IMR-90 (cell line): ENCODE data around the gene EMILIN2. TPM values are rescaled to one million over a fixed set of nuclear protein-coding genes. Genes with fewer than 3 reads are reported as not detected.

Source experiments
- ATAC-seq: fragments of 200-7000 bp; cut with Tn5 transposase; 2 replicates; pipeline ENCODE4 v1.9.1; 2020; ENCODE audit warnings: low read depth, mild to moderate bottlenecking, moderate library complexity
- BruUV-seq: library from RNA; stranded (reverse); fragments of 400-500 nt; replicated peaks from 2 replicates; lab custom pipeline; 2021; lab: Mats Ljungman, UMichigan
- CTCF ChIA-PET: fragments of 300-600 bp; formaldehyde crosslinking; extraction: SDS; loops from one replicate; lab custom pipeline; 2021; ENCODE audit warnings: antibody characterized with exemption; lab: Yijun Ruan, JAX
- POLR2A ChIA-PET: fragments of 300-600 bp; sonication (Branson Sonifier 250); formaldehyde crosslinking; loops from one replicate; lab custom pipeline; 2022; ENCODE audit warnings: antibody characterized with exemption; ENCODE audit not compliant: unreplicated experiment; lab: Charles Lee
- DNase-seq: peaks from one replicate; pipeline ENCODE4 v3.0.0; 2013
- H2AFZ ChIP-seq: replicated peaks from 2 replicates; pipeline ENCODE3; 2013; ENCODE audit warnings: low read length, mild to moderate bottlenecking; ENCODE audit not compliant: poor library complexity
- H2AK5ac ChIP-seq: 2 replicates; pipeline ENCODE4 v1.6.1; 2013; ENCODE audit warnings: low read depth, low read length, inconsistent platforms
- H2AK9ac ChIP-seq: replicated peaks from 2 replicates; pipeline ENCODE3; 2013; ENCODE audit warnings: mild to moderate bottlenecking, low read depth, low read length, moderate library complexity; ENCODE audit not compliant: poor library complexity
- H2BK120ac ChIP-seq: 2 replicates; pipeline ENCODE4 v1.6.1; 2013; ENCODE audit warnings: low read depth, low read length, inconsistent platforms
- H2BK15ac ChIP-seq: 3 replicates; pipeline ENCODE4 v1.6.1; 2013; ENCODE audit warnings: low read depth, low read length, inconsistent platforms
- H2BK20ac ChIP-seq: 2 replicates; pipeline ENCODE4 v1.6.1; 2013; ENCODE audit warnings: low read depth, mild to moderate bottlenecking, inconsistent platforms, low read length, moderate library complexity
- H2BK5ac ChIP-seq: 2 replicates; pipeline ENCODE4 v1.6.1; 2013; ENCODE audit warnings: mild to moderate bottlenecking, low read depth, low read length, inconsistent platforms; ENCODE audit not compliant: poor library complexity, severe bottlenecking
- H3K14ac ChIP-seq: replicated peaks from 2 replicates; pipeline ENCODE4 v1.6.1; 2013; ENCODE audit warnings: low read depth, low read length, inconsistent platforms
- H3K18ac ChIP-seq: 2 replicates; pipeline ENCODE4 v1.6.1; 2013; ENCODE audit warnings: low read depth, low read length, control low read depth
- H3K23ac ChIP-seq: 2 replicates; pipeline ENCODE4 v1.6.1; 2013; ENCODE audit warnings: low read depth, low read length, inconsistent platforms
- H3K27ac ChIP-seq: 2 replicates; pipeline ENCODE4 v1.5.1; 2013; ENCODE audit warnings: mild to moderate bottlenecking, control low read depth, low read length; ENCODE audit not compliant: insufficient read depth
- H3K27me3 ChIP-seq: 2 replicates; pipeline ENCODE4 v1.6.1; 2013; ENCODE audit warnings: low read length; ENCODE audit not compliant: control insufficient read depth, insufficient read depth
- H3K36me3 ChIP-seq: 2 replicates; pipeline ENCODE4 v1.6.1; 2013; ENCODE audit warnings: low read length, mixed read lengths; ENCODE audit not compliant: control insufficient read depth, insufficient read depth
- H3K4ac ChIP-seq: 2 replicates; pipeline ENCODE4 v1.6.1; 2013; ENCODE audit warnings: low read depth, low read length, inconsistent platforms
- H3K4me1 ChIP-seq: 2 replicates; pipeline ENCODE4 v1.6.1; 2013; ENCODE audit warnings: low read length, mixed read lengths; ENCODE audit not compliant: control insufficient read depth, insufficient read depth
- H3K4me2 ChIP-seq: 2 replicates; pipeline ENCODE4 v1.6.1; 2013; ENCODE audit warnings: low read depth, mild to moderate bottlenecking, control low read depth, low read length, moderate library complexity
- H3K4me3 ChIP-seq: 2 replicates; pipeline ENCODE4 v1.5.1; 2013; ENCODE audit warnings: low read depth, mild to moderate bottlenecking, control low read depth, low read length, moderate library complexity; ENCODE audit not compliant: insufficient read depth
- H3K56ac ChIP-seq: 2 replicates; pipeline ENCODE4 v1.6.1; 2013; ENCODE audit warnings: low read length, inconsistent platforms; ENCODE audit not compliant: insufficient read depth; ENCODE audit errors: extremely low read depth
- H3K79me1 ChIP-seq, 2 experiments: 2 replicates each; pipeline ENCODE4 v1.6.1; 2013; ENCODE audit warnings: low read length in 2 of 2, inconsistent platforms in 1 of 2, low read depth in 1 of 2
- H3K9ac ChIP-seq: 2 replicates; pipeline ENCODE4 v1.6.1; 2013; ENCODE audit warnings: low read depth, low read length, control low read depth
- H3K9me1 ChIP-seq: 2 replicates; pipeline ENCODE4 v1.6.1; 2013; ENCODE audit warnings: low read length, inconsistent platforms; ENCODE audit not compliant: insufficient read depth
- H3K9me3 ChIP-seq: 2 replicates; pipeline ENCODE4 v1.6.1; 2013; ENCODE audit warnings: low read length; ENCODE audit not compliant: control insufficient read depth, insufficient read depth
- H4K20me1 ChIP-seq: 2 replicates; pipeline ENCODE4 v1.6.1; 2013; ENCODE audit warnings: low read length, inconsistent platforms; ENCODE audit not compliant: insufficient read depth
- H4K5ac ChIP-seq: 2 replicates; pipeline ENCODE4 v1.6.1; 2013; ENCODE audit warnings: mild to moderate bottlenecking, low read depth, low read length, control low read depth
- H4K8ac ChIP-seq, 2 experiments: 2 replicates each; pipeline ENCODE4 v1.6.1; 2013; ENCODE audit warnings: low read depth in 2 of 2, low read length in 2 of 2, control low read depth in 1 of 2, inconsistent platforms in 1 of 2
- H4K91ac ChIP-seq: 2 replicates; pipeline ENCODE4 v1.6.1; 2013; ENCODE audit warnings: low read depth, low read length, inconsistent platforms; ENCODE audit not compliant: insufficient read depth
- CEBPB ChIP-seq: IDR thresholded peaks from 2 replicates; pipeline ENCODE4 v1.6.1; 2012; ENCODE audit warnings: low read depth, low read length, improper control_type of control experiment
- CHD1 ChIP-seq: IDR thresholded peaks from 2 replicates; pipeline ENCODE4 v1.6.1; 2012; ENCODE audit warnings: low read depth, low read length, improper control_type of control experiment
- CTCF ChIP-seq: conservative IDR thresholded peaks from 2 replicates; pipeline ENCODE4 v1.5.1; 2012; ENCODE audit warnings: mild to moderate bottlenecking, low read depth, low read length, improper control_type of control experiment
- ELK1 ChIP-seq: fragments of 150-350 bp; IDR thresholded peaks from 2 replicates; pipeline ENCODE4 v1.6.1; 2016; ENCODE audit warnings: low read depth, mild to moderate bottlenecking, low read length, moderate library complexity, borderline replicate concordance
- FOS ChIP-seq: fragments of 150-350 bp; IDR thresholded peaks from 2 replicates; pipeline ENCODE4 v1.6.1; 2016; ENCODE audit warnings: low read depth, low read length
- MAZ ChIP-seq: IDR thresholded peaks from 2 replicates; pipeline ENCODE4 v1.6.1; 2012; ENCODE audit warnings: low read depth, mild to moderate bottlenecking, low read length, improper control_type of control experiment, moderate library complexity, borderline replicate concordance
- NFE2L2 ChIP-seq: fragments of 150-350 bp; IDR thresholded peaks from 2 replicates; pipeline ENCODE4 v1.6.1; 2016; ENCODE audit warnings: low read depth, mild to moderate bottlenecking, low read length
- RCOR1 ChIP-seq: IDR thresholded peaks from 2 replicates; pipeline ENCODE4 v1.6.1; 2012; ENCODE audit warnings: mild to moderate bottlenecking, low read length, improper control_type of control experiment; ENCODE audit not compliant: insufficient replicate concordance
- WGBS, 2 experiments: methylation state at CpG; one replicate each; pipeline versions ENCODE4 v1.1.5 to v1.1.7; 2013; ENCODE audit warnings: missing lambda C conversion rate in 2 of 2; ENCODE audit not compliant: insufficient read length in 1 of 2; ENCODE audit errors: extremely low coverage in 2 of 2; 5-methylcytosine and 5-hydroxymethylcytosine counted together
- dilution Hi-C: fragments of 300-500 bp; cut with HindIII; formaldehyde crosslinking; loops from one replicate; pipeline ENCODE4 v1.14.3; 2018; ENCODE audit warnings: low sequenced_read_pairs; ENCODE audit not compliant: unreplicated experiment
- in situ Hi-C: fragments of 300-500 bp; cut with MboI; formaldehyde crosslinking; loops from 3 replicates; pipeline ENCODE4 v1.14.3; 2019; ENCODE audit warnings: low sequenced_read_pairs, inconsistent platforms, mixed read lengths
- intact Hi-C: fragments of 100-400 bp; cut with micrococcal nuclease; formaldehyde crosslinking; loops from 2 replicates; pipeline ENCODE4 v1.10.0; 2022
- polyA plus RNA-seq, 3 experiments: library from polyadenylated mRNA; depleted of rRNA; stranded (reverse); fragments of >200 nt; gene quantifications; 2 replicates each; pipeline ENCODE4 v1.2.3, GENCODE V29; 2012; ENCODE audit warnings: low replicate concordance in 1 of 3
- total RNA-seq: library from RNA; depleted of rRNA; stranded (reverse); fragments of >200 nt; gene quantifications from 2 replicates; pipeline ENCODE4 v1.2.3, GENCODE V29; 2012

EMILIN2 gene
- total and polyA plus RNA-seq, 2 of the 4 experiments (the other 2 are of a cell fraction), result under 0.01 to 0.14 TPM

DNA sequence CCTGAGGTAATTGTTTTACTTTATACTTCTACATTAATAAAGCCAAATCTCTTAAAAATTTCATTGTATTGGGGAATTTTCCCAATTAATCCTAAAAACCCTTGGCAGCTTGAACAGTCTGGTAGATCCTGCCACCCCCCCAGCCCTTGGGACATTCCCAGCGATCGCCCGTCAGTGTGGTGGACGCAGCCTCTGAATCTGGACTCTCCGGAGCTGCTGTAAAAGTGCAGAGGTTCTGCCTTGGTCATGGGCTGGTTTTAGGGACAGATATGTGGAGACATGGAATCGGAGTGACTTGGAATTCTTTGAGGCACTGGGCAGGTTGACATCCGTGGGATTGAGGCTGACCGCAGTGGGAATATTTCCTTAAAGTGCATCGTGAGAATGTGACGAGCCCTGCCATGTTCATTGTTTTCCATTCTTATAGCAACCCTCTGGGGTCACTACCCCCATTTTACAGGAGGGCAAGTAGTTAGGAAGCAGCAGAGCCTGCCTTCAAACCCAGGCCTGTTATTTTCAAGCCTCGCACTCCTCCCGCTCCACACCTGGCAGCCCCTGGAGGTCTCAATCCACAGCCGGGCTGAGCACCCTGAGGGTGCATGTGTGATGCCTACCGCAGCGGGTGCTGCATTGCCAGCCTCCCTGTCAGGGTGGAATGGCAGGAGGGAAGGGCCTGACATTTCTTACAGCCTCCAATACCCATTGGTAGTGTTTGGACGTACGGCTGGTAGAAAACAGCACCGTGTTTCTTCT lies 6.5 kb downstream of the EMILIN2 start:
- H3K4ac ChIP-seq, result no peak overlapping the region
- H2AK5ac ChIP-seq, result no peak overlapping the region
- POLR2A ChIA-PET, result no interaction called here
- no peaks in the 10 kb centered on the region; the same call in 1 of the 2 replicates for H3K4me1 ChIP-seq
- no peak overlapping the region for H3K14ac ChIP-seq
- no peak for DNase-seq
- no peak overlapping the region for H3K4me2 ChIP-seq
- H2AK9ac ChIP-seq, result no peak overlapping the region
- in situ Hi-C loops, result no loop called here
- no peak overlapping the region for H4K5ac ChIP-seq
- no peak overlapping the region for H3K4me3 ChIP-seq
- no peak for ATAC-seq
- no peak overlapping the region for H4K8ac ChIP-seq
- BruUV-seq, result no TSS peak
- WGBS, 2 experiments, result no CpG with 5 or more reads among the region's 18 CpGs
- no peak overlapping the region for H3K9ac ChIP-seq
- H3K79me1 ChIP-seq, result no peaks in the 10 kb centered on the region
- H3K27me3 ChIP-seq, result peaks cover 31% of the 10 kb centered on the region
- H2BK15ac ChIP-seq, result no peak overlapping the region
- H2BK20ac ChIP-seq, result no peak overlapping the region
- dilution Hi-C loops, result no loop called here
- H3K18ac ChIP-seq, result no peak overlapping the region
- H3K36me3 ChIP-seq, result no peaks in the 10 kb centered on the region
- no peaks in the 10 kb centered on the region for H3K9me3 ChIP-seq
- no peak overlapping the region for H2BK5ac ChIP-seq
- no peak overlapping the region for H2BK120ac ChIP-seq
- no peak overlapping the region for H4K91ac ChIP-seq
- CTCF ChIA-PET, result no interaction called here
- intact Hi-C loops, result no loop called here
- 0 out of 2 replicates have a peak, but pooled peaks cover 5% of the 10 kb centered on the region for H3K9me1 ChIP-seq
- no peak overlapping the region for H2AFZ ChIP-seq
- no peaks in the 10 kb centered on the region for H4K20me1 ChIP-seq
- H3K56ac ChIP-seq, result no peak overlapping the region
- TF ChIP-seq CHD1, result no peak
- TF ChIP-seq FOS, result no peak
- no peak for TF ChIP-seq NFE2L2
- TF ChIP-seq CTCF, result no peak
- TF ChIP-seq ELK1, result no peak
- TF ChIP-seq RCOR1, result no peak
- no peak for TF ChIP-seq CEBPB
- no peak for TF ChIP-seq MAZ
- H3K27ac ChIP-seq, result no peak overlapping the region
- no peak overlapping the region for H3K23ac ChIP-seq
